SU-DHL-6 (cell line): ENCODE data around the gene C11orf24.

ENCODE experiments used
- H2AFZ ChIP-seq: fragments of 200-600 bp; sonication (generic); 2 replicates; pipeline ENCODE4 v1.6.1; 2014; ENCODE audit warnings: low read depth, mild to moderate bottlenecking, moderate library complexity, mixed read lengths, antibody characterized with exemption, low read length; ENCODE audit not compliant: severe bottlenecking
- H3F3A ChIP-seq: fragments of 200-600 bp; shearing (Covaris generic); 2 replicates; pipeline ENCODE4 v1.6.0; 2016; ENCODE audit warnings: antibody characterized with exemption, mild to moderate bottlenecking; ENCODE audit not compliant: insufficient read depth
- H3K27ac ChIP-seq: fragments of 200-600 bp; sonication (generic); 2 replicates; pipeline ENCODE4 v1.5.1; 2016; ENCODE audit warnings: low read depth, mild to moderate bottlenecking, low read length, moderate library complexity, mixed read lengths
- H3K27me3 ChIP-seq: fragments of 200-600 bp; sonication (generic), shearing (Covaris generic); 2 replicates; pipeline ENCODE4 v1.6.0; 2014; ENCODE audit warnings: mild to moderate bottlenecking, low read length
- H3K36me3 ChIP-seq: fragments of 200-600 bp; sonication (generic); 2 replicates; pipeline ENCODE4 v1.6.1; 2014; ENCODE audit warnings: mild to moderate bottlenecking, low read length, mixed read lengths
- H3K4me2 ChIP-seq: fragments of 300-600, 200-600 bp; shearing (Covaris generic), sonication (generic); 2 replicates; pipeline ENCODE4 v1.6.0; 2014; ENCODE audit warnings: low read length, low read depth, mild to moderate bottlenecking; ENCODE audit not compliant: poor library complexity, severe bottlenecking
- H3K4me3 ChIP-seq: fragments of 200-600 bp; sonication (generic); 2 replicates; pipeline ENCODE4 v1.5.1; 2014; ENCODE audit warnings: antibody characterized with exemption, low read length, mild to moderate bottlenecking, mixed read lengths; ENCODE audit not compliant: insufficient read depth, poor library complexity, severe bottlenecking
- H3K79me2 ChIP-seq: fragments of 200-600 bp; sonication (generic); 2 replicates; pipeline ENCODE4 v1.6.1; 2014; ENCODE audit warnings: mild to moderate bottlenecking, low read length, moderate library complexity; ENCODE audit not compliant: insufficient read depth
- H3K9ac ChIP-seq: fragments of 200-600 bp; sonication (generic); 2 replicates; pipeline ENCODE4 v1.7.0; 2014; ENCODE audit warnings: mild to moderate bottlenecking, low read length
- H3K9me2 ChIP-seq: fragments of 200-600 bp; sonication (generic); replicated peaks from 2 replicates; pipeline ENCODE4 v1.6.1; 2014; ENCODE audit warnings: low read length; ENCODE audit not compliant: insufficient read depth
- H3K9me3 ChIP-seq: fragments of 200-600 bp; sonication (generic); 2 replicates; pipeline ENCODE4 v1.6.1; 2014; ENCODE audit warnings: low read length, mixed read lengths; ENCODE audit not compliant: insufficient read depth
- H4K20me1 ChIP-seq: fragments of 200-600 bp; sonication (generic); 2 replicates; pipeline ENCODE4 v1.6.1; 2014; ENCODE audit warnings: low read depth, mild to moderate bottlenecking, antibody characterized with exemption, low read length, moderate library complexity, mixed read lengths
- EZH2phosphoT487 ChIP-seq: fragments of 200-600 bp; sonication (generic), shearing (Covaris generic); conservative IDR thresholded peaks from 2 replicates; pipeline ENCODE4 v1.6.1; 2018; ENCODE audit warnings: mild to moderate bottlenecking, antibody characterized with exemption, low read length, moderate library complexity, mixed read lengths
- TF ChIP-seq, protein P1 (sequence below): fragments of 200-600 bp; sonication (generic); IDR thresholded peaks from one replicate; pipeline ENCODE4 v1.5.1; 2017; ENCODE audit warnings: antibody characterized with exemption, mild to moderate bottlenecking, low read length, moderate library complexity; ENCODE audit not compliant: insufficient read depth, poor library complexity, severe bottlenecking

The C11orf24 gene

DNA sequence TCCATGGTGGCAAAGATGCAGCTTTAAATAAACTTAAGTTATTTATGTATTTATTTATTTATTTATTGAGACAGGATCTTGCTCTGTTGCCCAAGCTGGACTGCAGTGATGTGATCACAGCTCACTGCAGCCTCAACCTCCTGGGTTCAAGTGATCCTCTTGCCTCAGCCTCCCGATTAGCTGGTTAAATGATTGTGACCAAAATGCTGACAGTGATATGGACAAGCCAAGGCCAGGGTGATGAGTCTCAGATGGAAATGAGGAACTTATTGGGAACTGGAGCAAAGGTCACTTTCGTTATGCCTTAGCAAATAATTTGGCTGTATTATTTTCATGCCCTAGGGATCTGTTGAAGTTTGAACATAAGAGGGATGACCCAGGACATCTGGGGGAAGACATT is 31.3 kb upstream of the C11orf24 start:
- no peaks in the 10 kb centered on the region for H3K9me2 ChIP-seq
- H3K4me2 ChIP-seq: no peak overlapping the region
- no peaks in the 10 kb centered on the region for H3K27me3 ChIP-seq
- no peaks in the 10 kb centered on the region for H3K36me3 ChIP-seq
- H3K9ac ChIP-seq: no peak overlapping the region
- H3F3A ChIP-seq: no peaks in the 10 kb centered on the region
- no peak overlapping the region for H3K27ac ChIP-seq
- H3K4me3 ChIP-seq: no peak overlapping the region
- peaks cover 5% of the 10 kb centered on the region; the same call in 1 of the 2 replicates for H3K9me3 ChIP-seq
- H4K20me1 ChIP-seq: no peaks in the 10 kb centered on the region
- TF ChIP-seq, protein P1, sequence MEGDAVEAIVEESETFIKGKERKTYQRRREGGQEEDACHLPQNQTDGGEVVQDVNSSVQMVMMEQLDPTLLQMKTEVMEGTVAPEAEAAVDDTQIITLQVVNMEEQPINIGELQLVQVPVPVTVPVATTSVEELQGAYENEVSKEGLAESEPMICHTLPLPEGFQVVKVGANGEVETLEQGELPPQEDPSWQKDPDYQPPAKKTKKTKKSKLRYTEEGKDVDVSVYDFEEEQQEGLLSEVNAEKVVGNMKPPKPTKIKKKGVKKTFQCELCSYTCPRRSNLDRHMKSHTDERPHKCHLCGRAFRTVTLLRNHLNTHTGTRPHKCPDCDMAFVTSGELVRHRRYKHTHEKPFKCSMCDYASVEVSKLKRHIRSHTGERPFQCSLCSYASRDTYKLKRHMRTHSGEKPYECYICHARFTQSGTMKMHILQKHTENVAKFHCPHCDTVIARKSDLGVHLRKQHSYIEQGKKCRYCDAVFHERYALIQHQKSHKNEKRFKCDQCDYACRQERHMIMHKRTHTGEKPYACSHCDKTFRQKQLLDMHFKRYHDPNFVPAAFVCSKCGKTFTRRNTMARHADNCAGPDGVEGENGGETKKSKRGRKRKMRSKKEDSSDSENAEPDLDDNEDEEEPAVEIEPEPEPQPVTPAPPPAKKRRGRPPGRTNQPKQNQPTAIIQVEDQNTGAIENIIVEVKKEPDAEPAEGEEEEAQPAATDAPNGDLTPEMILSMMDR: no peak
- no peak for TF ChIP-seq EZH2phosphoT487
- H2AFZ ChIP-seq: no peak overlapping the region
- H3K79me2 ChIP-seq: no peaks in the 10 kb centered on the region

DNA sequence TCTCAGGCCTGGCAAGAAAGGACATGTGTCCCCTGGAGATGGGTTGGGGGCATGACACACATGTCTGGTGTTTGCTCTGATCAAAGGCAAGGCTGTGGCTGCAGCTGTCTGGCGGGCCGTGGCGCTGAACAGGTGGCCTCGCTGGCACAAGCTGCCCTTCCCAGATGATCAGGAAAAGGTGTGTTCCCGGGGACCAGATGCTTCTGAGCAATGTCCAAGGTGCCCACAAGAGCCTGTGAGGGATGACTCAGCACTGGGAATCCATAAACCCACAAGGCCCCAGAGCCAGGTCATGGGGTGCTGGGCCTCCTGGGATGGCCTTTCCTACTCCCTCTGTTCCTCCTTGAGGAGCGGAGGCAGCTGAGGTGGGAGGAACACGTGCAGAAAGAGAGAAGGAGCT is 30.9 kb upstream of the C11orf24 start:
- H3K9ac ChIP-seq: no peak overlapping the region
- no peaks in the 10 kb centered on the region for H4K20me1 ChIP-seq
- no peaks in the 10 kb centered on the region for H3F3A ChIP-seq
- H3K27me3 ChIP-seq: no peaks in the 10 kb centered on the region
- H3K9me3 ChIP-seq: peaks cover 5% of the 10 kb centered on the region; the same call in 1 of the 2 replicates
- H2AFZ ChIP-seq: no peak overlapping the region
- no peaks in the 10 kb centered on the region for H3K9me2 ChIP-seq
- no peak overlapping the region for H3K4me3 ChIP-seq
- H3K4me2 ChIP-seq: no peak overlapping the region
- H3K27ac ChIP-seq: no peak overlapping the region
- no peaks in the 10 kb centered on the region for H3K79me2 ChIP-seq
- no peak for TF ChIP-seq EZH2phosphoT487
- TF ChIP-seq, protein P1: no peak
- H3K36me3 ChIP-seq: no peaks in the 10 kb centered on the region

DNA sequence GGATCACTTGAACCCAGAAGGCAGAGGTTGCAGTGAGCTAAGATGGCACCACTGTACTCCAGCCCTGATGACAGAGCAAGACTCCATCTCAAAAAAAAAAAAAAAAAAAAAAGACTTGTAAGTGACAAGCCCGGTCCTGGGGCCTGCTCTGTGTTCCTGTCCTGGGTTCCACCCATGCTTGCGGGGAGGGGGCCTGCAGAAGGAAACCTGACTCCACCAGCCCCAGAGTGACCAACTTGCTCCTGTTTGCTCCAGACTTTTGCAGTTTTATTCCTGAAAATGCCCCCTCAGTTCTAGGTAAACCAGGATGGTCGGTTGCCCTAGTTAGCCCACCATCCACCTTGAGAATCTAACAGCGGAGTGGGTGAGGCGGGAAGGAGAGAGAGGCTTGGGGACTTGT is 30.5 kb upstream of the C11orf24 start:
- no peak overlapping the region for H2AFZ ChIP-seq
- H3K27ac ChIP-seq: no peak overlapping the region

More for the DNA sequence above, 30.5 kb upstream of the C11orf24 start:
- TF ChIP-seq, protein P1: no peak
- TF ChIP-seq EZH2phosphoT487: no peak
- Histone ChIP-seq H3K9ac (no peak overlapping the region), H3K4me2 (no peak overlapping the region), H3K4me3 (no peak overlapping the region), H3K9me2 (no peaks in the 10 kb centered on the region), H3K9me3 (peaks cover 5% of the 10 kb centered on the region; the same call in 1 of the 2 replicates), H3K27me3 (no peaks in the 10 kb centered on the region), H4K20me1 (no peaks in the 10 kb centered on the region), H3F3A (no peaks in the 10 kb centered on the region), H3K36me3 (no peaks in the 10 kb centered on the region), H3K79me2 (no peaks in the 10 kb centered on the region)
